H1 (cell line): ENCODE measurements around the gene RAP1GAP.

Source experiments
- CTCF ChIP-seq, 3 experiments: IDR thresholded peaks; 1 replicate in 2 of 3; 2 replicates in 1 of 3; pipeline versions ENCODE4 v1.5.1 to v1.6.1; 2011; ENCODE audit warnings: low read length in 3 of 3, mild to moderate bottlenecking in 3 of 3, inconsistent platforms in 2 of 3, low read depth in 1 of 3, moderate library complexity in 1 of 3; ENCODE audit not compliant: insufficient read depth in 1 of 3; ENCODE audit errors: control extremely low read depth in 1 of 3
- E2F6 ChIP-seq: IDR thresholded peaks from 2 replicates; pipeline ENCODE4 v1.6.1; 2012; ENCODE audit warnings: inconsistent platforms
- EP300 ChIP-seq, 2 experiments: IDR thresholded peaks; 1 replicate in 1 of 2; 2 replicates in 1 of 2; pipeline ENCODE4 v1.6.1; 2011 to 2012; ENCODE audit warnings: low read depth in 2 of 2, low read length in 2 of 2, mild to moderate bottlenecking in 2 of 2, borderline replicate concordance in 1 of 2, inconsistent platforms in 1 of 2, moderate library complexity in 1 of 2
- EZH2 ChIP-seq: fragments of 200-600 bp; sonication (generic); IDR thresholded peaks from 2 replicates; pipeline ENCODE4 v1.7.1; 2012; ENCODE audit warnings: low read depth, mild to moderate bottlenecking, moderate library complexity, low read length, inconsistent platforms; ENCODE audit not compliant: severe bottlenecking
- GABPA ChIP-seq: IDR thresholded peaks from 2 replicates; pipeline ENCODE4 v1.6.1; 2011; ENCODE audit warnings: mild to moderate bottlenecking, low read length, moderate library complexity, borderline replicate concordance; ENCODE audit not compliant: insufficient read depth
- JUN ChIP-seq: IDR thresholded peaks from 2 replicates; pipeline ENCODE4 v1.6.1; 2011; ENCODE audit warnings: low read depth, mild to moderate bottlenecking, improper control_type of control experiment, low read length
- MAX ChIP-seq: IDR thresholded peaks from 2 replicates; pipeline ENCODE4 v1.6.1; 2012; ENCODE audit warnings: inconsistent platforms
- POLR2A ChIP-seq, 2 experiments: IDR thresholded peaks; 1 replicate in 1 of 2; 2 replicates in 1 of 2; pipeline ENCODE4 v1.6.1; 2011; ENCODE audit warnings: low read depth in 2 of 2, low read length in 2 of 2, mild to moderate bottlenecking in 2 of 2; ENCODE audit errors: control extremely low read depth in 1 of 2
- POLR2AphosphoS5 ChIP-seq: IDR thresholded peaks from 2 replicates; pipeline ENCODE4 v1.6.1; 2011; ENCODE audit warnings: low read depth, low read length
- SP1 ChIP-seq: IDR thresholded peaks from 2 replicates; pipeline ENCODE4 v1.6.1; 2011; ENCODE audit warnings: low read depth, low read length
- SP2 ChIP-seq: IDR thresholded peaks from 2 replicates; pipeline ENCODE4 v1.6.1; 2012; ENCODE audit warnings: mild to moderate bottlenecking, low read length, inconsistent platforms
- SUZ12 ChIP-seq: fragments of 200-600 bp; sonication (generic); IDR thresholded peaks from 2 replicates; pipeline ENCODE4 v1.6.1; 2012; ENCODE audit warnings: mild to moderate bottlenecking, inconsistent platforms, low read length, moderate library complexity, mixed read lengths
- TAF1 ChIP-seq: IDR thresholded peaks from 2 replicates; pipeline ENCODE4 v1.6.1; 2011; ENCODE audit warnings: mild to moderate bottlenecking, low read depth, low read length
- YY1 ChIP-seq: IDR thresholded peaks from 2 replicates; pipeline ENCODE4 v1.6.1; 2011; ENCODE audit warnings: low read depth, mild to moderate bottlenecking, low read length

- no peak for TF ChIP-seq POLR2AphosphoS5
- TF ChIP-seq POLR2A (IDR thresholded peaks at IDR 0.05; ENCODE audit: control extremely low read depth in 1 of 2, low read depth in 2 of 2, low read length in 2 of 2), result no peak
- no peak for TF ChIP-seq YY1
- TF ChIP-seq CTCF (IDR thresholded peaks at IDR 0.05; ENCODE audit: control extremely low read depth in 1 of 3, insufficient read depth in 1 of 3, low read depth in 1 of 3, low read length in 3 of 3), result no peak
- TF ChIP-seq EZH2, result no peak
- TF ChIP-seq JUN, result no peak
- no peak for TF ChIP-seq SP1
- TF ChIP-seq SUZ12, result no peak
- TF ChIP-seq EP300 (IDR thresholded peaks at IDR 0.05; ENCODE audit: borderline replicate concordance in 1 of 2, low read depth in 2 of 2, low read length in 2 of 2), result no peak
- no peak for TF ChIP-seq MAX
- TF ChIP-seq E2F6, result no peak
- TF ChIP-seq TAF1, result no peak
- TF ChIP-seq SP2, result no peak
- no peak for TF ChIP-seq GABPA
Measured at GRCh38 chr1:21685946-21686678, 17.0 kb upstream of the RAP1GAP start.
